HG03060 (cell line): ENCODE data around the gene RELN.

Experiments
- ATAC-seq: cut with Tn5 transposase; IDR thresholded peaks from one replicate; pipeline ENCODE4 v1.9.1; 2021; ENCODE audit warnings: low read depth, moderate number of reproducible peaks; ENCODE audit not compliant: unreplicated experiment

Gene RELN

GRCh38 chr7:103694304-103694703 is 295.2 kb downstream of the RELN start:
- no peak for ATAC-seq

- no peak for ATAC-seq
These were observed 298.2 kb downstream of the RELN start for GRCh38 chr7:103691291-103691690.

GRCh38 chr7:103690242-103690974 is 299.1 kb downstream of the RELN start:
- no peak for ATAC-seq

- ATAC-seq: no peak
These were observed 300.2 kb downstream of the RELN start for GRCh38 chr7:103689255-103689654.

GRCh38 chr7:103687951-103688350 is 301.5 kb downstream of the RELN start:
- no peak for ATAC-seq

DNA sequence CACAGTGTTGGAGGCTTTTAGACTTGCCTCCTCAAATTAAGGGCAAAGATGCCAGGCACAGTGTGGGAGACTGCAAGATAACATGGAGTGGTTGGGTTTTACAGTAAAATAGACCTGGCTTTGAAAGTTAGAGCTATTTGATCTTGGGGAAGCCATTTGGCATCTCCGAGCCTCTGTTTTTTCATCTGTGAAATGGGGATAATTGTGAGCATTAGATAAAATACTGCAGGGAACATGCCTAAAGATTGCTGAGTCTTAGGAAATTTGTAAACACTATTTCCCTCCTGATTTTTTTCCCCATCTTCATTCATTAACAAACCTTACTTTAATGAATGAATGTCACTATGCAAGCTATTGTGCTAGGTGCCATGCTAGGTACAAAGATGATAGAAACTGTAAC is 302.2 kb downstream of the RELN start:
- no peak for ATAC-seq

DNA sequence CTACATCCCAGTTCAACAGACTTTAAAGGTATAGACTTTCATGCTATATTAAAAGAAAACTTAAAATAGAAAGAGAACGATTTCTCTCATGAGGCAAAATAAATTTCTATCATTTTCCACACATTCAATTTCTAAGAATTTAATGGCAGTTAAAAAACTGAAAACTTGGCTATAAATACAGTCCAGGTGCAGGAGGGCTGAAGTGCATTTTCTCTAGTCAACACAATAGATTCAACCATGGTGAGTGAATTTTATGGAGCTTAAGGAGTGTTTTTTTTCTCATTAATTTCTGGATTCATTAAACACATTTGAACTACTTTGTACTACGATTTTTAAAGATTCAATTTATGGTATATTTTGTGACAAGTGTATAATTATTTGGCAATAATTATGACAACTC is 302.7 kb downstream of the RELN start:
- no peak for ATAC-seq

DNA sequence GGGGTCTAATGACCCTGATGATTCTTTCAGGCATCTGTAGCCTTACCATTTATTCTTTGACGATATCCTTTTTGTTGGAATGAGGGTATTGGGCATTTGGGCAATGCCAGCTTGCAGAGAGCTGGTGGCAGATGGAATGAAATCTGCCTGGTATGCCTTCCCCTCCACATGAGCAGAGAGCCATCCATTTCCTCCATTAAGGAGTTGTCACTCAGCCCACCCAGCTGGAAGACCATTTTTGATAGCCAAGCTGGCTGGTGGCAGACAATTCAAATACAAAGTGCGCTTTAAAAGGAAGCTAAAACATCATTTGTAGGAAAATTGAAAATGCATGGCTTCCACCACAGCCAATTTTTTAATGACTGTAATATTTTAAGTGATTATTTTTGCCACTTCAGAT is 303.4 kb downstream of the RELN start:
- no peak for ATAC-seq

- no peak for ATAC-seq
These were observed 303.8 kb downstream of the RELN start for GRCh38 chr7:103685646-103686045.

DNA sequence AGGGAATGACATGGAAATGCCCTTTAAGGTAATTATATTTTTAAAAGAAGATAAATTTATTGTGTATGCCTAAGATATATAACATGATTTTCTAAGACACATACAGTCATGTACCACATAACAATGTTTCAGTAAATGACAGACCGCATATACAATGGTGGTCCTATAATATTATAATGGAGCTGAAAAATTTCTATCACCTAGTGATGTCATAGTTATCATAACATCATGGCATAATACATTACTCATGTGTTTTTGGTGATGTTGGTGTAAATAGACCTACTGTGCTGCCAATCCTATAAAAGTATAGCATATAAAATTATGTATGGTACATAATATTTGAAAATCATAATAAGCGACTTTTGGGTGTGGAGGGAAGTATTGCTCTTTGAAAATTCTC is 306.1 kb downstream of the RELN start:
- ATAC-seq: no peak

DNA sequence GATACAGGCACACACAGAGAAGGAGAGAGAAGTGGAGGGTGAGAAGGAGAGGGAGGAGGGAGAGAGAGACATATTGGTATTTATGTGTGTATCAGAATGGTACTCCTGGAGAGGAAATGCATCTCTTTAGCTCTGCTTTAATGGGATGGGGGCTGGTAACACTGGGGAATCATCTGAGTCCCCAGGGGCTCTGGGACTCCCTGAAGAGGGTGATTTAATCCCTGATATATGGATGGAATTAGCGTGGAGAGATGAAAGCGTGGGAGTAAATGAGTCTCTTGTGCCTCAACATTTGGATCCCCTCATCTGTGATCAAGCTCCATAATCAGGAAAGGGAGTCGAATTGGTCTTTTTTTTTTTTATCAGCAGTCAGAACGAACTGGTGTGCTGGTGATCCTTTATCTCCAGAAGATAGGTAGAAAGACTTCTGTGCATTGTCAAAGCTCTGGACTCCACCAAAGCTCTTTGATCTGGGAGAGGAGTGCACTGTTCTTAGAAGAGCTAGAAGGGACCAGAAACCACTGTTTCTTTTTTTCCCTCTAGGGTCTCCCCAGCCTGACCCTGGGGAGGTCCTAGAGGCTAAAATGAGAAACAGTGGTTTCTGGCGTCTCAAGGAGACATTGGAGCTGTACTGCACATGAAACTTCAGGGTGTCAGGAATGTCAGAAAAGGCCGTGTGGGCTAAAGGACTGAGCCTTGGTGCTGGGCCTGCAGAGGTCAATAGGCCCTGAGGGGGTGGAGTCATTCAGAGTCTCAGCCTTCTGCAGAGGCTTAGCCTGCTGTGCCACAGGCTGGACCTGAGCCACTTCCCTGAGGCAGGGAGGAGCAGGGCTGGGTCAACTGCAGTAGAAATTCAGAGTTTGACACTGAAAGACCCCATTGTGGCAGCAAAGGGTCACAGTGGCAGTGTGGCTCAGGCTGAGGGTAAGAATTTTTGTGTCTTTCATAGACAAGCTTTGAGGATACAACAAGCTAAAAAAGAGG is 309.0 kb downstream of the RELN start:
- no peak for ATAC-seq

- ATAC-seq: no peak
These were observed 310.0 kb downstream of the RELN start for GRCh38 chr7:103679151-103680132.

- ATAC-seq: no peak
These were observed 321.0 kb downstream of the RELN start for GRCh38 chr7:103668279-103668941.

- no peak for ATAC-seq
These were observed 323.1 kb downstream of the RELN start for GRCh38 chr7:103666326-103666725.

GRCh38 chr7:103664577-103664976 is 324.9 kb downstream of the RELN start:
- ATAC-seq: no peak

DNA sequence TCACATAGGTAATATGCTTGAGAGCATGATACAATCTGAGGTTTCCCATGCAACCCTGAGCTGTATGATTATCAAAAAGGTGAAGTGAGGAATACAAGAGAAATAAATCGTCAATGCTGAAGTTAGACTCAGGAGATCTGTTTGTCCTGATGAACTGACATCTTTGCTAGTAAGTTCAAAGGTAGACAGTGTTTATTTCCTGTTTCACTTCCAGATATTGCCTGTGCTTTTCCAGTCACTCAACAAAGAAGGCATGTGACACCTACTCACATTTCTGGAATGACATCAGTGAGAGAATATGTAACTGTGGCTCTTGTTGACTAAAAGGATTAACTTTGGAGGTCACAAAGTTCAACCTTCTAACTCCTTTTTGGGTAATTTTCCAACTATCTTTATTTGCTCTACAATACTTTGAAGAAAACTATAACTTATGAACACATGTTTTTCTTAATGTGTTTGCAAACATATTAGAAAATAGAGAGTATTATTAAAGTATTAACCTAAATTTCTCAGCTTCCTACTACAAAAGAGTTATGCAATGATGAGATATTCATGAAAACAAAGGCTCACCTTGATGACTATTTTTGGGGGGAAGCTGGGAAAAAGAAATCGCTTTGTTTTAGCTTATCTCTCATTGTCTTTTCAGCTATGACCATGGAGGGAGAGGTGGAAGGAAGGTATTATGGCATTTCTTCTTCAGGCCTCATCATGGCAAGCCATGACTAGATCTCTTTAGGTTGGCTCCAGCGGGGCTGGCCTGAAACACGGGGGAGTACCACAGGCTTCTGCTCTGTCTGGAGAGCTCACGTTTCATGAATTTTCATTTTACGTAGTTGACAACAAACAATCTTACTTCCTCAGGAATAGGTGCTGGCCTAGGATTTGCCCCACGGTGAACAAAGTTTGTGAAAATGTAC is 328.7 kb downstream of the RELN start:
- ATAC-seq: no peak

DNA sequence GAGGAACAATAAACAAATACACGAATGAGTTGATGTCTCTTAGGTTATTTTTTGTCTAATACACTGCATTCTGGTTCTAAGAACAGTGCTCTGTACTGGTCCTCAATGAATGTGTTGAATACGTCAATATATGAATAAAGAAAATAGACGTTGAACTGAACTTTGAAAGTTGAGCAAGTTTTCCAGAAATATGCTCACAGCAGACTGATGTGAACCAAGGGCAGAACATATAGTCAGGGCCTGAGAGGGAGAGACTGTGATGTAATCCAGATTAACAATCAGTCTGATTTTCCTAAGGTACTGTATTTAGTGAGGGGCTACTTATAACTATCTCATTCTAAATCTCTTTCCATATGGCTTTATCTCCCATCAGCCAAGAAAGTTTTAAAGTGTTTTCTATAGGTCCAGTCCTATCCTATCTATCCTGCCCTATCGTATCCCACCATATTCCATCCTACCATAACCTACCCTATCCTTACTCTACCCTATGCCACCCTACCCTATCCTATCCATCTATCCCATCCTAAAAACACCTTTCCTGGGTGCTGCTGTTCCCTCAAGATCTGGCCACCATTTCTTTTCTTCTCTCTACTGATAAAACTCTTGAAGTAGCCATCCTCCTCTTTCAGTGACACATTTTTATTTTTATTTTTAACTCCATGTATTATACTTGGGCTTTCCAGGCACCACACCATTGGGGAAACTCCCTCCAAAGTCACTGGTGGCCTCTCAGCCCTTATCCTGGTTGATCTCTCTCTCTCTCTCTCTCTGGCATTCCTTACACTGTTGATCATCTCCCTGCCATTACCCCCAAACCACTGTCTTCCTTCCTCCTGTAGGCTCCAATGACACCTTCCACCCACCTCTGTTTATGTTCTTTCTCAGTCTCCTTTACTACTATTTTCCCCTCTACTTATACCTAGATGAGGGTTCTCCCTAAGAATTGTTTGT is 331.1 kb downstream of the RELN start:
- no peak for ATAC-seq

DNA sequence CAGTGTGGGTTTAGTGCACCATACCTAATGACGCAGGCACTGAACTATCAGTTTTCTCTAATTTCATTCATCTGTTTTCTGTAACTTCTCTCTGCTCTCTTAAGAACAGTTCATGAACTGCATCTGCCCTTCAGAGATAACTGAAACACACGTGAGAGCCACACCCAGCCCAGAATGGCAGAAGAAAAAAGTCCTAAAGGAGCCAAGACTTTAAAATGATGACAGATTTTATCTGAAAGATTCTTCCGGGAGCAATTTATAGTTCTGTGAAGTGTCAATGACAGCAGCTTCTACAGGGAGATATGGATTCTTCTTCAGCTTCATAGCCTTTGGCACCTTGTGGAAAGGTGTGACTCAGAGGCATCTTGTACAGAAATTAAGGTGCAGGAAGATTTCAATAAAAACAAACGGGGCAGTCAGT is 332.0 kb downstream of the RELN start:
- ATAC-seq: no peak
